ENCODE data around the gene VSIR. TPM values are rescaled to one million over a fixed set of nuclear protein-coding genes. Genes with fewer than 3 reads are reported as not detected.
A peak's percentile ranks its signal among the peaks of the same experiment; 100 is the strongest.

The VSIR gene
- total and polyA plus RNA-seq, 9 of the 15 experiments (the other 6 are each of a cell fraction or from before 2014, with no cell fraction given): 0.14 to 20.5 (median 9.3) TPM

- TF ChIP-seq BRF2 (IDR thresholded peaks at IDR 0.05; ENCODE audit: borderline replicate concordance, insufficient read depth, insufficient read length) (no peak), ZFPM2 (CRISPR knock-in tag; IDR thresholded peaks at IDR 0.05) (no peak), SMARCA5 (IDR thresholded peaks at IDR 0.05) (no peak), STAG1 (CRISPR knock-in tag; IDR thresholded peaks at IDR 0.05; ENCODE audit: borderline replicate concordance) (peak; percentile 41; the same call in 1 of the 2 replicates)
Measured at GRCh38 chr10:71780719-71781118, 7.4 kb upstream of the VSIR start (continued).

GRCh38 chr10:71780156-71780555, 6.8 kb upstream of the VSIR start:
- H3K9ac ChIP-seq (ENCODE audit: insufficient read depth in 1 of 2, low read depth in 2 of 2, low read length in 2 of 2): no peak overlapping the region
- WGBS (ENCODE audit: insufficient coverage, low coverage, missing lambda C conversion rate): 5% methylated on average over 7 of the region's 7 CpGs
- in situ Hi-C loops (cut with MboI) (no loop called here), intact Hi-C loops (cut with micrococcal nuclease) (loop anchor here (1.0 to 2.0 kb wide), 3 partner anchors 33 to 268 kb away; no protein-coding TSS in a partner anchor)
- H3K4me2 ChIP-seq (ENCODE audit: insufficient read depth, low read length): no peak overlapping the region
- no TSS peak for BruUV-seq (replicated peaks)
- 0 out of 2 replicates have a peak, but pooled peaks cover 6% of the 10 kb centered on the region for H4K20me1 ChIP-seq (replicated peaks; ENCODE audit: control insufficient read depth, insufficient read depth, low read length)
- DNase-seq (ENCODE audit: extremely low read depth in 1 of 4, low spot score in 3 of 4) (no peak), FAIRE-seq (no peak), ATAC-seq (no peak)
- H3K27ac ChIP-seq (ENCODE audit: extremely low read depth, low read depth, low read length): no peak overlapping the region
- POLR2A ChIA-PET: interaction anchor here (0.6 kb wide), 1 partner anchor 870 kb away, joined by 3 read pairs; no protein-coding TSS in a partner anchor
- H3K9me1 ChIP-seq (ENCODE audit: control insufficient read depth, insufficient read depth, low read length): no peaks in the 10 kb centered on the region
- CTCF ChIA-PET (ENCODE audit: low intra/inter-chr PET ratio): interaction anchor here (0.7 to 1.7 kb wide), 3 partner anchors 31 to 788 kb away, joined by 3 to 22 read pairs (median 4); no protein-coding TSS in a partner anchor
- peaks cover 21 to 51% of the 10 kb centered on the region in 2 experiments; a peak in 4 of 5 replicates for H3K27me3 ChIP-seq (ENCODE audit: control insufficient read depth in 2 of 2, insufficient read depth in 2 of 2, low read length in 2 of 2)
- no peak overlapping the region for H2AFZ ChIP-seq (ENCODE audit: low read depth, low read length)
- no peaks in the 10 kb centered on the region for H3K79me2 ChIP-seq (ENCODE audit: control insufficient read depth, insufficient read depth, low read length)
- no peaks in the 10 kb centered on the region for H3K9me3 ChIP-seq (replicated peaks; ENCODE audit: control insufficient read depth, insufficient read depth, low read depth, low read length)
- H3K4me1 ChIP-seq (replicated peaks in 1 of 2; ENCODE audit: control insufficient read depth in 2 of 2, insufficient read depth in 2 of 2, low read length in 2 of 2): peaks cover 0 to 3% of the 10 kb centered on the region in 2 experiments; a peak in 2 of 5 replicates
- no peaks in the 10 kb centered on the region for H3K36me3 ChIP-seq (ENCODE audit: control insufficient read depth, insufficient read depth, low read length)
- H3K4me3 ChIP-seq: no peak overlapping the region
- TF ChIP-seq KLF16 (IDR thresholded peaks at IDR 0.05) (no peak), ZNF384 (IDR thresholded peaks at IDR 0.05; ENCODE audit: low read depth, low read length) (no peak), HNRNPK (IDR thresholded peaks at IDR 0.05; ENCODE audit: low read depth, low read length, poor library complexity, severe bottlenecking) (no peak), GABPA (tag; conservative IDR thresholded peaks at IDR 0.05; ENCODE audit: low read depth) (no peak), FOS (IDR thresholded peaks at IDR 0.05; ENCODE audit: extremely low read depth, insufficient read length) (no peak), SMARCE1 (IDR thresholded peaks at IDR 0.05) (no peak), FOXK1 (CRISPR knock-in tag; IDR thresholded peaks at IDR 0.05; ENCODE audit: borderline replicate concordance) (no peak), VEZF1 (CRISPR knock-in tag; IDR thresholded peaks at IDR 0.05) (no peak), NFXL1 (CRISPR knock-in tag; IDR thresholded peaks at IDR 0.05) (no peak), ZFP30 (CRISPR knock-in tag; IDR thresholded peaks at IDR 0.05; ENCODE audit: borderline replicate concordance) (no peak), MIER1 (IDR thresholded peaks at IDR 0.05; ENCODE audit: low read depth) (no peak), ZBTB7A (IDR thresholded peaks at IDR 0.05; ENCODE audit: borderline replicate concordance, control insufficient read depth, low read depth, low read length) (no peak), SIX5 (IDR thresholded peaks at IDR 0.05; ENCODE audit: borderline replicate concordance in 1 of 2, insufficient read depth in 1 of 2, low read depth in 1 of 2, low read length in 2 of 2) (no peak), ZNF197 (CRISPR knock-in tag; IDR thresholded peaks at IDR 0.05; ENCODE audit: low read depth) (no peak)
